ENCODE measurements around the gene TSPAN4. TPM values are rescaled to one million over a fixed set of nuclear protein-coding genes. Genes with fewer than 3 reads are reported as not detected.

The TSPAN4 gene
- total RNA-seq, 4 donors from 2014 or later, result 47.1 to 78.9 (median 59.7) TPM

- no peak for DNase-seq (ENCODE audit: low spot score in 2 of 2)
- Histone ChIP-seq H3K4me1 (no peaks in the 10 kb centered on the region), H3K27ac (no peak overlapping the region), H3K27me3 (no peaks in the 10 kb centered on the region), H3K36me3 (peaks cover 58% of the 10 kb centered on the region), H3K9me3 (no peaks in the 10 kb centered on the region), H3K4me3 (no peak overlapping the region)
- 77% methylated on average over 7 of the region's 16 CpGs for WGBS
- TF ChIP-seq CTCF (IDR thresholded peaks at IDR 0.05) (no peak), POLR2AphosphoS5 (IDR thresholded peaks at IDR 0.05) (no peak), POLR2A (IDR thresholded peaks at IDR 0.05) (no peak), EP300 (IDR thresholded peaks at IDR 0.05) (no peak)
Measured at GRCh38 chr11:884578-885070, 42.0 kb downstream of the TSPAN4 start.

DNA sequence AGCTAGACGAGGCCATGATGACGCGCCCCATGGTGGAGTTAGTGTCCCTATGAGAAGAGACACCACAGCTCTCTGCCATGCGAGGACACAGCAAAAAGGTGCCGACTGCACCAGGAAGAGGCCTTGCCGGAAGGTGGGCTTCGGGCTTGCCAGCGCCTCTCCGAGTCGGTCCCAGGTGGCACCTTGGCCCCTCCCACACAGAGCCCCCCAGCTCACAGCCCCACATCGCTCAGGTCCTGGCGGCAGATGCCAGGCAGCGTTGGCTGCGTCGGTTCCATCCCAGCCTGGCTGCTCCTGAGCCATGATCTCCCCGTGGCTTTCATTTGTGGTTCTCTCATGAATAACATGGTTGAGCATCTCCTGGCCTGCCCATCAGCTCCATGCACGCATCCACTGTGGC is 43.9 kb downstream of the TSPAN4 start:
- 94% methylated on average over 8 of the region's 17 CpGs for WGBS
- DNase-seq (ENCODE audit: low spot score in 2 of 2), result no peak
- no peaks in the 10 kb centered on the region for H3K4me1 ChIP-seq
- no peaks in the 10 kb centered on the region for H3K9me3 ChIP-seq
- TF ChIP-seq EP300 (IDR thresholded peaks at IDR 0.05) (no peak), POLR2AphosphoS5 (IDR thresholded peaks at IDR 0.05) (no peak), POLR2A (IDR thresholded peaks at IDR 0.05) (no peak), CTCF (IDR thresholded peaks at IDR 0.05) (no peak)
- no peaks in the 10 kb centered on the region for H3K27me3 ChIP-seq
- no peak overlapping the region for H3K27ac ChIP-seq
- no peak overlapping the region for H3K4me3 ChIP-seq
- H3K36me3 ChIP-seq, result peaks cover 49% of the 10 kb centered on the region

- TF ChIP-seq CTCF (IDR thresholded peaks at IDR 0.05) (no peak), EP300 (IDR thresholded peaks at IDR 0.05) (no peak), POLR2A (IDR thresholded peaks at IDR 0.05) (no peak), POLR2AphosphoS5 (IDR thresholded peaks at IDR 0.05) (no peak)
- peaks cover 47% of the 10 kb centered on the region for H3K36me3 ChIP-seq
- WGBS, result 89% methylated on average over 14 of the region's 14 CpGs
- H3K4me1 ChIP-seq, result no peaks in the 10 kb centered on the region
- no peaks in the 10 kb centered on the region for H3K27me3 ChIP-seq
- no peaks in the 10 kb centered on the region for H3K9me3 ChIP-seq
- H3K27ac ChIP-seq, result no peak overlapping the region
- H3K4me3 ChIP-seq, result no peak overlapping the region
- DNase-seq (ENCODE audit: low spot score in 2 of 2), result no peak
Measured at GRCh38 chr11:887589-887988, 44.9 kb downstream of the TSPAN4 start.

- WGBS, result 90% methylated on average over 17 of the region's 45 CpGs
- Histone ChIP-seq H3K27me3 (no peaks in the 10 kb centered on the region), H3K4me3 (no peak overlapping the region), H3K27ac (no peak overlapping the region), H3K4me1 (no peaks in the 10 kb centered on the region), H3K36me3 (peaks cover 37% of the 10 kb centered on the region), H3K9me3 (no peaks in the 10 kb centered on the region)
- TF ChIP-seq CTCF (IDR thresholded peaks at IDR 0.05), result no peak
- TF ChIP-seq POLR2A (IDR thresholded peaks at IDR 0.05), result no peak
- no peak for TF ChIP-seq EP300 (IDR thresholded peaks at IDR 0.05)
- TF ChIP-seq POLR2AphosphoS5 (IDR thresholded peaks at IDR 0.05), result no peak
- no peak for DNase-seq (ENCODE audit: low spot score in 2 of 2)
Measured at GRCh38 chr11:888310-889212, 45.9 kb downstream of the TSPAN4 start.

DNA sequence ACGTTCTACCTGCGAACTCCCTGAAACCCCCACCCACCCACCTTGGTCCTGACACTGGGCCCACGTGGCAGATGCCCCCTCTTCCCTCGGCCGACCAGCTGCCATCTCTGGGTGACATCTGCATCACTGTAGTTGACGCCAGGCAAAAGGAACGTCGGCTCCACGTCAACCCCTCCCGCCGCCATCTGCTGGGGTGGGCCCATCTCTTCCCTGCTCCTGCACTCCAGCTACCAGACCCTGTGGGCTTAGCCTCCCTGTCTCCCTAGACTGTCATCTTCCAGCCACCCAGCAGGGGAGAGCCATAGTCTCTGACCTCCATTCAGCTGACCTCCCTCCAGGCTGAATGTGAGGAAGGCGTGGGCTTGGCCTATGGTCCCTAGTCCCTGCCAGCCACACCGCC is 46.6 kb downstream of the TSPAN4 start:
- WGBS, result 90% methylated on average over 13 of the region's 13 CpGs
- H3K36me3 ChIP-seq, result peaks cover 30% of the 10 kb centered on the region

More for the DNA sequence above, 46.6 kb downstream of the TSPAN4 start:
- TF ChIP-seq CTCF (IDR thresholded peaks at IDR 0.05) (no peak), EP300 (IDR thresholded peaks at IDR 0.05) (no peak), POLR2A (IDR thresholded peaks at IDR 0.05) (no peak), POLR2AphosphoS5 (IDR thresholded peaks at IDR 0.05) (no peak)
- Histone ChIP-seq H3K4me3 (no peak overlapping the region), H3K27me3 (no peaks in the 10 kb centered on the region), H3K4me1 (no peaks in the 10 kb centered on the region), H3K27ac (no peak overlapping the region), H3K9me3 (no peaks in the 10 kb centered on the region)
- DNase-seq (ENCODE audit: low spot score in 2 of 2), result no peak

All from suprapubic skin (tissue), 4 donors.